Activated T-helper 17 cell treated with anti-CD3 and anti-CD28 coated beads, Interleukin-2, amount 50 U/mL, for 72 hours (primary cell): ENCODE results near the gene AMIGO3. TPM values are rescaled to one million over a fixed set of nuclear protein-coding genes. Genes with fewer than 3 reads are reported as not detected.
"Not testable (repeated sequence)": the region's sequence is repeated elsewhere in the genome, so short reads cannot be mapped to it uniquely, and the experiment has no call there.

Source experiments
- ATAC-seq: fragments of 150-1000 bp; cut with Tn5 transposase; replicated peaks from 2 replicates; pipeline ENCODE4 v1.10.0; 2021; ENCODE audit warnings: mild to moderate bottlenecking, moderate library complexity
- H3K27ac Mint-ChIP-seq: one replicate; pipeline ENCODE4 v1.8.0; 2022; ENCODE audit warnings: mixed read lengths
- H3K27me3 Mint-ChIP-seq: one replicate; pipeline ENCODE4 v1.8.0; 2022; ENCODE audit warnings: mixed read lengths
- H3K36me3 Mint-ChIP-seq: one replicate; pipeline ENCODE4 v1.8.0; 2022; ENCODE audit warnings: low read depth, mild to moderate bottlenecking, mixed read lengths
- H3K4me1 Mint-ChIP-seq: one replicate; pipeline ENCODE4 v1.8.0; 2022; ENCODE audit warnings: mixed read lengths
- H3K4me3 Mint-ChIP-seq: one replicate; pipeline ENCODE4 v1.8.0; 2022; ENCODE audit warnings: mild to moderate bottlenecking, mixed read lengths
- H3K9me3 Mint-ChIP-seq: one replicate; pipeline ENCODE4 v1.8.0; 2022; ENCODE audit warnings: mixed read lengths
- total RNA-seq, 2 donors: library from RNA; stranded (reverse); gene quantifications; one replicate each; pipeline ENCODE4 v1.2.3, GENCODE V29; 2022

The AMIGO3 gene, protein sequence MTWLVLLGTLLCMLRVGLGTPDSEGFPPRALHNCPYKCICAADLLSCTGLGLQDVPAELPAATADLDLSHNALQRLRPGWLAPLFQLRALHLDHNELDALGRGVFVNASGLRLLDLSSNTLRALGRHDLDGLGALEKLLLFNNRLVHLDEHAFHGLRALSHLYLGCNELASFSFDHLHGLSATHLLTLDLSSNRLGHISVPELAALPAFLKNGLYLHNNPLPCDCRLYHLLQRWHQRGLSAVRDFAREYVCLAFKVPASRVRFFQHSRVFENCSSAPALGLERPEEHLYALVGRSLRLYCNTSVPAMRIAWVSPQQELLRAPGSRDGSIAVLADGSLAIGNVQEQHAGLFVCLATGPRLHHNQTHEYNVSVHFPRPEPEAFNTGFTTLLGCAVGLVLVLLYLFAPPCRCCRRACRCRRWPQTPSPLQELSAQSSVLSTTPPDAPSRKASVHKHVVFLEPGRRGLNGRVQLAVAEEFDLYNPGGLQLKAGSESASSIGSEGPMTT
- total RNA-seq = under 1 TPM in 1 of 2 donors, not detected in 1; 0.29 TPM

GRCh38 chr3:49719214-49719884, at the start of gene AMIGO3:
Gene AMIGO3, minus strand, starts transcription at chr3:49719684. Its CDS starts 219 bp downstream, at chr3:49719465.
- Mint-ChIP-seq H3K27me3 (no peaks in the 10 kb centered on the region), H3K36me3 (peaks cover 41% of the 10 kb centered on the region), H3K4me1 (peaks cover 8% of the 10 kb centered on the region), H3K9me3 (no peaks in the 10 kb centered on the region), H3K4me3 (peak within 1 kb of the TSS; percentile 81), H3K27ac (no peak within 1 kb of the TSS)
- peak; percentile 65 for ATAC-seq

DNA sequence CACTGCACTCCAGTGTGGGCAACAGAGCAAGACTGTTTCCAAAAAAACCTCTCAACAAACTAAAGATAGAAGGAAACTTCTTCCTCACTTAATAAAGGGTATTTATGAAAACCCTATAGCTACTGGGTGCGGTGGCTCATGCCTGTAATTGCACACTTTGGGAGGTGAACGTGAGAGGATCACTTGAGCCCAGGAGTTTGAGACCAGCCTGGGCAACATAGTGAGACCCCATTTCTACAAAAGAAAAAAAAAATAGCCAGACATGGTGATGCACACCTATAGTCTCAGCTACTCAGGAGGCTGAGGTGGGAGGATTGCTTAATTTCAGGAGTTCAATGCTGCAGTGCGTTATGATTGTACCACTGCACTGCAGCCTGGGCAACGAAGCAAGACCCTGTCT, 44.5 kb upstream of the AMIGO3 start:
- peaks cover 28% of the 10 kb centered on the region for H3K36me3 Mint-ChIP-seq
- H3K27ac Mint-ChIP-seq = no peak overlapping the region
- H3K4me3 Mint-ChIP-seq = no peak overlapping the region
- ATAC-seq = no peak
- no peaks in the 10 kb centered on the region for H3K27me3 Mint-ChIP-seq
- H3K9me3 Mint-ChIP-seq = no peaks in the 10 kb centered on the region
- H3K4me1 Mint-ChIP-seq = peaks cover 4% of the 10 kb centered on the region

DNA sequence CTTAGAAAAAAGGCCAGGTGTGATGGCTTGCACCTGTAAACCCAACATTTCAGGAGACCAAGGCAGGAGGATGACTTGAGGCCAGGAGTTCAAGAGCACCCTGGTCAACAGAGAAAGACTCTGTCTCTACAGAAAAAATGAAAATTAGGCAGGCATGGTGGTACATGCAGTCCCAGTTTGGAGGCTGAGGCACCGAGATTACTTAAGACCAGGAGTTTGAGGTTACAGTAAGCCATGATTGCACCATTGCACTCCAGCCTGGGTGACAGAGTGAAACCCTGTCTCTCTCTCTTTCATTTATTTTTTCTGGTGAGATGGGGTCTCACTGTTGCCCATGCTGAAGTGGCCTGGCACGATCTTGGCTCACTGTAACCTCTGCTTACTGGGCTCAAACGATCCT, 42.2 kb upstream of the AMIGO3 start:
- Mint-ChIP-seq H3K27ac (no peak overlapping the region), H3K9me3 (no peaks in the 10 kb centered on the region), H3K36me3 (peaks cover 26% of the 10 kb centered on the region), H3K4me1 (peaks cover 4% of the 10 kb centered on the region), H3K4me3 (no peak overlapping the region), H3K27me3 (no peaks in the 10 kb centered on the region)
- no peak for ATAC-seq

GRCh38 chr3:49759226-49759625, 39.7 kb upstream of the AMIGO3 start:
- ATAC-seq = no peak
- Mint-ChIP-seq H3K4me1 (peaks cover 17% of the 10 kb centered on the region), H3K9me3 (no peaks in the 10 kb centered on the region), H3K4me3 (no peak overlapping the region), H3K27me3 (no peaks in the 10 kb centered on the region), H3K36me3 (peaks cover 34% of the 10 kb centered on the region), H3K27ac (no peak overlapping the region)

DNA sequence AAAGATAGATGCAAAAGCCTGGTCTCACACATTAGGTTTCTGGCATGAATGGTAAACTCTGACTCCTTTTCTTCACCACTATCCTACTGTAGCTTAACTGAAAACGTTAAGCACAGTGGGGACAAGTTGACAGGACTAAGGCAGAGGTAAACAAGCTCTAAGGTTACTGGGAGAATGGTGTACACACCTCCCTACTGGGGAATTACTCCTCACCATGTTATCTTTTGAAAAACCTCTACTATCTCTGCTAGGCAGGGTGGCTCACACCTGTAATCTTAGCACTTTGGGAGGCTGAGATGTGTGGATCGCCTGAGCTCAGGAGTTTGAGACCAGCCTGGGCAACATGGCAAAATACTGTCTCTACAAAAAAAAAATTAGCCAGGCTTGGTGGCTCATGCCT, 37.7 kb upstream of the AMIGO3 start:
- Mint-ChIP-seq H3K4me3 (no peak overlapping the region), H3K4me1 (peaks cover 18% of the 10 kb centered on the region), H3K9me3 (no peaks in the 10 kb centered on the region), H3K27ac (peak overlapping the region; percentile 43), H3K27me3 (no peaks in the 10 kb centered on the region), H3K36me3 (peaks cover 34% of the 10 kb centered on the region)
- ATAC-seq = no peak

- peak overlapping the region; percentile 21 for H3K27ac Mint-ChIP-seq
- no peaks in the 10 kb centered on the region for H3K27me3 Mint-ChIP-seq
- no peaks in the 10 kb centered on the region for H3K9me3 Mint-ChIP-seq
- ATAC-seq = no peak
- peaks cover 18% of the 10 kb centered on the region for H3K4me1 Mint-ChIP-seq
- H3K36me3 Mint-ChIP-seq = peaks cover 34% of the 10 kb centered on the region
- H3K4me3 Mint-ChIP-seq = no peak overlapping the region
These were observed 36.6 kb upstream of the AMIGO3 start for GRCh38 chr3:49756036-49756435.

DNA sequence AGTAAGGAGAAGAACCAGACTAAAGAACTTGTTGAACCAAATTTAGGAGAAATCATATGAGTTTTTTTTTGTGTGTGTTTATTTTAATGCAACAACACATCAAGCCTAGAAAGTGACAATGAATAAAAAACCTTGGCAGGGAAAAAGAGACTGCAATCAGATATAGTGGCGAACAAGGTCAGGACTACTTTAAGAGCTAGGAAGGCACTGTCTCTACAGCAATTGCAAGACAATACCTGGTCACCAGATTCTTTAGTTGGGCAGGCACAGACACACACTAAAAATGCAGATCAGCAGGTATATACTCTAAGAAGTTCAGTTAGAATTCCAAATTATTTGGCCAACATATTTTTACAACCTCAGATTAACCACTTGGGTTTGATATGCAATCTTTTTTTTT, 35.1 kb upstream of the AMIGO3 start:
- no peaks in the 10 kb centered on the region for H3K27me3 Mint-ChIP-seq
- ATAC-seq = no peak

DNA sequence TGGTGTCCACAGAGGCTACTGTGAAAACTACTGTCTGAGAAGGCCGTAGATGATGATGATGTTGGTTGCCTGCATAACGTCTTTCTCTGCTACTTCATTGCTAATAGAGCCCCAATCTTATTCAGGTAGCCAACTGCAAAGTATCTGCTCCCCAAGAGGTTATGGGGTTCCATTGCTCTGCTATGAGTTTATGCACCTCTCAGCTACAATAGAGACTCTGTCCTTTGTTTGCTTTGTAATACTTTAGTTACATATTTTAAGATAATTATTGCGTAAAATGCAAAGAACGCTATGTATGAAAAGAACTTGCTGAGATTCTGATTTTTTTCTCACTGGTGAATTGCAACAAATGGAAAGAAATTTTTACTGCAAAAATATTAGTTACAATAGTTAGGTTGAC, 32.0 kb upstream of the AMIGO3 start:
- Mint-ChIP-seq H3K36me3 (peaks cover 44% of the 10 kb centered on the region), H3K4me3 (no peak overlapping the region), H3K27me3 (no peaks in the 10 kb centered on the region), H3K9me3 (no peaks in the 10 kb centered on the region), H3K27ac (no peak overlapping the region), H3K4me1 (peaks cover 14% of the 10 kb centered on the region)
- no peak for ATAC-seq

More for the DNA sequence above, 35.1 kb upstream of the AMIGO3 start:
- Mint-ChIP-seq H3K36me3 (peaks cover 30% of the 10 kb centered on the region), H3K4me3 (no peak overlapping the region), H3K9me3 (no peaks in the 10 kb centered on the region), H3K27ac (no peak overlapping the region), H3K4me1 (peaks cover 17% of the 10 kb centered on the region)

DNA sequence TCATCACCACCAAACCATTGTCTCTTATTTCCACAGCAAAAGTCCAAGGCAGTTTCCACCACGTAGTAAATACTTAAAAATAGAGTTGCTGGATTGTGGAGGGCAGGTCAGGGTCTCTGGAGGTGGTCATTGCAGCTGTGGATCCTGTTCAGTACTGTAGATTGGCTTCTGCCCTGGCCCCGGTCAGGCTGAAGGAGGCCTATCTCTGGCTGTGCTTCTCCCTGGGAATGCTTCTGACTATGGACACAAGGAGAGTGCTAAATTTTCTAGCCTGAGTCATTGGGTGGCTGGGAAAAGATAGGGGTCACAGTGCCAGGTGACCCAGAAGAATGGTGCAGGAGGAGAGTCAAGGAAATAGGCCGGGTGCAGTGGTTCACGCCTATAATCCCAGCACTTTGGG, 30.6 kb upstream of the AMIGO3 start:
- no peak for ATAC-seq
- Mint-ChIP-seq H3K4me1 (peaks cover 6% of the 10 kb centered on the region), H3K9me3 (no peaks in the 10 kb centered on the region), H3K27me3 (no peaks in the 10 kb centered on the region), H3K4me3 (no peak overlapping the region), H3K36me3 (peaks cover 53% of the 10 kb centered on the region), H3K27ac (no peak overlapping the region)

- not testable (repeated sequence) for H3K9me3 Mint-ChIP-seq, ATAC-seq, H3K27ac Mint-ChIP-seq, H3K27me3 Mint-ChIP-seq, H3K4me1 Mint-ChIP-seq, H3K4me3 Mint-ChIP-seq
- H3K36me3 Mint-ChIP-seq = peaks cover 62% of the 10 kb centered on the region
These were observed 29.4 kb upstream of the AMIGO3 start for GRCh38 chr3:49748874-49749273.

DNA sequence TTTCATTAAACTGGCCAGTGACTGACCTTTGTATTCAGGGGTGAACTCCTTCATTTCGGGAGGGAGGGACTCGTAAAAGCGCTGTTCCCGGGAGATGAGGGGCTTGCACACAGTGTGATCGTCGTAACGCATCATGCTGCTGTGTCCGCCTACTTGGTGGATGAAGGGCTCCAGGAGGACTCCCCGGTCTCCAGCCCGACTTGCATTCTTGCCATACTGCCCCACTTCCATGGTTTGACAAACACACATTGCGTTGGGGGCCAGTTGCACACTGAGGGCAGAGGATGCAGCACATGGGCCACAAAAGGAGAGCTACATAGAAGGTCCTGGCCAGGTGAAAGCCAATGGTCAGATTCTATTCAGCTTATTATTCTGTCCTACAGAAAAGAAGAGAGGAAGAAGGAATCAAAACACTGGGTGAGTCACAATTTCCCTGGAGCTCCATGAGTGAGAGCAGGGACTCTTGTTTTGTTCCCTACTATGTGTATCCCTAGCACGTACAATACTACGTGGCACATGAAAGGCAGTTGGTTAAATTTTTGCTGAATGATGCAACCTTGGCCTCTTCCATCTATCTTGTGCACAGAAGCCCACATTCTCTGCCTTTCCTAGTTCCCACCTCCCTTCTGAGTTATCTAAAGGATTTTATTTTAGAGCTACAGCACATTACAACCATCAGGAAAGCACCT, 28.5 kb upstream of the AMIGO3 start:
- Mint-ChIP-seq H3K27me3 (no peaks in the 10 kb centered on the region), H3K9me3 (no peaks in the 10 kb centered on the region), H3K4me1 (no peaks in the 10 kb centered on the region), H3K36me3 (peaks cover 63% of the 10 kb centered on the region), H3K27ac (no peak overlapping the region), H3K4me3 (no peak overlapping the region)
- ATAC-seq = no peak

DNA sequence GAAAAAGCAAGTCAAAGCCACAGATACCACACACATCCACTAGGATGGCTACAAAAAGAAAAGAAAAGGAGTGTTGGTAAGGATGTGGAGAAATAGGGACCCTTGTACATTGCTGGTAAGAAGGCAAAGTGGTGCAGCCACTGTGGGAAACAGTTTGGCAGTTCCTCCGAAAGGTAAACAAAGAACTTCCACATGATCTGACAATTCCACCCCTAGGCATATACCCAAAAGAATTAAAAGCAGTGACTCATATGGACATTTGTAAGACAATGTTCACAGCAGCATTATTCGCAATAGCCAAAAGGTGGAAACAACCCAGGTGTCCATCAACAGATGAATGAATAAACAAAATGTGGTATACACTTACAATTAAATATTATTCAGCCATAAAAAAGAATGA, 26.5 kb upstream of the AMIGO3 start:
- peaks cover 61% of the 10 kb centered on the region for H3K36me3 Mint-ChIP-seq
- H3K9me3 Mint-ChIP-seq = no peaks in the 10 kb centered on the region
- H3K27me3 Mint-ChIP-seq = no peaks in the 10 kb centered on the region
- H3K4me1 Mint-ChIP-seq = no peaks in the 10 kb centered on the region
- no peak overlapping the region for H3K27ac Mint-ChIP-seq
- H3K4me3 Mint-ChIP-seq = no peak overlapping the region
- ATAC-seq = no peak

DNA sequence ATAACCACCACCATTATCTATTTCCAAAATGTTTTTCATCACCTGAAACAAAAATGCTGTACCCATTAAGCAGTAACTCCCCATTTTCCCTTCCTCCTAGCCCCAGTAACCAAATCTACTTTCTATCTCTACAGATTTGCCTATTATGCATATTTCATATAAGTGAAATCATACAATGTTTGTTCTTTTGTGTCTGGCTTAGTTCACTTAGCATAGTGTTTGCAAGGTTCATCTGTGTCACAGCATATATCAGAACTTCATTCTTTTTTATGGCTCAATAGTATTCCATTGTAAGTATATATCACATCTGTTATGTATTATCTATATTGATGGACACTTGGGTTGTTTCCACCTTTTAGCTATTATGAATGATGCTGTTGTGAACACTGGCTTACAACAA, 20.9 kb upstream of the AMIGO3 start:
- Mint-ChIP-seq H3K4me1 (peaks cover 9% of the 10 kb centered on the region), H3K36me3 (peaks cover 63% of the 10 kb centered on the region), H3K27ac (peak overlapping the region; percentile 52), H3K27me3 (no peaks in the 10 kb centered on the region), H3K4me3 (no peak overlapping the region), H3K9me3 (no peaks in the 10 kb centered on the region)
- no peak for ATAC-seq

DNA sequence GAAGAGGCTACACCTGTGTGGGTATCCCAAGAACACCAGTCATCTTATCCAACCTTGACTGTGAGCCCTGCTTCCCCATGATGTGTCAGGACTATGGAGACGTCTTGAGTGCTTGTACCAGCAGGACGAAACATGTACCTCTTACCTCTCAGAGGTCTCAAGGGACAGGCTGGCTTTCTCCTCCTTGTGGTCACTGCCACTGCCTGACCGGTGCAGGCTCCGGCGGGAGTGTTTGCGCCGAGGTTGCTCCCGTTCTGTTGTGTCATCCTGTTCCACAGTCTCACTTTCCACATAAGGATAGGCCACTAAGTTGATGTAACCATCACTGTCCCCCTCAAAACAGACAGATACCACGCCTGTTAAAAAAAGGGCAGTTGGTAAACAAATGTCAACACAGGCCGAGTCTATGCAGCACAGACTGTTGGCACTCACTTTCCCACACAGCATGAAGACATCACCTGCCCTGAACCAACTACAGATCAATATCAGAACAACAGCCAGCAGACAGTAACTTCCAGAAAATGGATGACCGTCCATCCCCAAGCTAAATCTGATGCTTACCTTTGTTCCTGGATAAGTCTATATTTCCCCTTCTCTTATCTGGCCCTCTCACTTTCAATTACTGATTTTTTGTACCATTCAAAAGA, 18.7 kb upstream of the AMIGO3 start:
- peaks cover 9% of the 10 kb centered on the region for H3K4me1 Mint-ChIP-seq

More for the DNA sequence above, 18.7 kb upstream of the AMIGO3 start:
- H3K36me3 Mint-ChIP-seq = peaks cover 65% of the 10 kb centered on the region
- ATAC-seq = no peak
- no peaks in the 10 kb centered on the region for H3K9me3 Mint-ChIP-seq
- peak overlapping the region; percentile 63 for H3K27ac Mint-ChIP-seq
- H3K27me3 Mint-ChIP-seq = no peaks in the 10 kb centered on the region
- no peak overlapping the region for H3K4me3 Mint-ChIP-seq
